ENCODE data around the gene RDH13. TPM values are rescaled to one million over a fixed set of nuclear protein-coding genes. Genes with fewer than 3 reads are reported as not detected.
"Not testable (repeated sequence)": the region's sequence is repeated elsewhere in the genome, so short reads cannot be mapped to it uniquely, and the experiment has no call there.

Gene RDH13
- total RNA-seq, 2 experiments from 2014 or later, result 8.7 to 8.9 TPM

GRCh38 chr19:55031178-55031577 lies 31.8 kb downstream of the RDH13 start:
- intact Hi-C loops (cut with micrococcal nuclease), result no loop called here
- H3K36me3 Mint-ChIP-seq (ENCODE audit: low read depth), result peaks cover 3% of the 10 kb centered on the region

DNA sequence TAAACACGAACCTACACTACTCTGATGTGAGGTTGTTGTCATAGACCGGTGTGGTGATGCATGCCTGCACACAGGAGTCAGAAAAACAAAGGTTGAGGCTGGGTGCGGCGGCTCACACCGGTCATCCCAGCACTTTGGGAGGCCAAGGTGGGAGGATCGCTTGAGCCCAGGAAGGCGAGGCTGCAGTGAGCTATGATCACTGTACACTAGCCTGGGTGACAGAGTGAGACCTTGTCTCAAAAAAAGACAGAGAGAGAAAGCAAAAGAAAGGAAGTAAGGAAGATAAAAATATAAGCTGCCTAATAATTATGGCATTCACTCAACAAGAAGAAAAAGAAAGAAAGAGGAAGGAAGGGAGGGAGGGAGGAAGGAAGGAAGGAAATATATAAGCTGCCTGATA lies 34.2 kb downstream of the RDH13 start:
- H3K4me3 Mint-ChIP-seq, result no peak overlapping the region
- CTCF ChIA-PET, result no interaction called here
- intact Hi-C loops (cut with micrococcal nuclease), result no loop called here
- no peak for DNase-seq
- peaks cover 4% of the 10 kb centered on the region for H3K4me1 Mint-ChIP-seq (ENCODE audit: low read depth)
- no peaks in the 10 kb centered on the region for H3K27me3 Mint-ChIP-seq (ENCODE audit: low read depth)
- H3K9me3 Mint-ChIP-seq, result peaks cover 10% of the 10 kb centered on the region
- no peak overlapping the region for H3K27ac Mint-ChIP-seq
- peaks cover 9% of the 10 kb centered on the region for H3K36me3 Mint-ChIP-seq (ENCODE audit: low read depth)

More at GRCh38 chr19:55031178-55031577, 31.8 kb downstream of the RDH13 start:
- DNase-seq, result no peak
- no peak overlapping the region for H3K27ac Mint-ChIP-seq
- peaks cover 3% of the 10 kb centered on the region for H3K9me3 Mint-ChIP-seq
- peaks cover 4% of the 10 kb centered on the region for H3K4me1 Mint-ChIP-seq (ENCODE audit: low read depth)
- no peaks in the 10 kb centered on the region for H3K27me3 Mint-ChIP-seq (ENCODE audit: low read depth)
- CTCF ChIA-PET, result no interaction called here
- no peak overlapping the region for H3K4me3 Mint-ChIP-seq

GRCh38 chr19:55027472-55028337 lies 35.2 kb downstream of the RDH13 start:
- Mint-ChIP-seq H3K27me3 (ENCODE audit: low read depth) (no peaks in the 10 kb centered on the region), H3K27ac (no peak overlapping the region), H3K9me3 (peaks cover 14% of the 10 kb centered on the region), H3K4me3 (no peak overlapping the region), H3K36me3 (ENCODE audit: low read depth) (peaks cover 12% of the 10 kb centered on the region), H3K4me1 (ENCODE audit: low read depth) (peaks cover 4% of the 10 kb centered on the region)
- CTCF ChIA-PET, result interaction anchor here (0.6 kb wide), 1 partner anchor 182 kb away, joined by 3 read pairs; no protein-coding TSS in a partner anchor
- no peak for DNase-seq
- intact Hi-C loops (cut with micrococcal nuclease), result no loop called here

- H3K27me3 Mint-ChIP-seq (ENCODE audit: low read depth); CTCF ChIA-PET; H3K4me3 Mint-ChIP-seq; DNase-seq; intact Hi-C loops (cut with micrococcal nuclease); H3K27ac Mint-ChIP-seq; H3K4me1 Mint-ChIP-seq (ENCODE audit: low read depth): not testable (repeated sequence)
- Mint-ChIP-seq H3K9me3 (peaks cover 20% of the 10 kb centered on the region), H3K36me3 (ENCODE audit: low read depth) (peaks cover 16% of the 10 kb centered on the region)
These were observed 35.8 kb downstream of the RDH13 start for GRCh38 chr19:55027140-55027471.

GRCh38 chr19:55024111-55024510 lies 38.8 kb downstream of the RDH13 start:
- no peaks in the 10 kb centered on the region for H3K27me3 Mint-ChIP-seq (ENCODE audit: low read depth)
- H3K27ac Mint-ChIP-seq, result no peak overlapping the region
- H3K36me3 Mint-ChIP-seq (ENCODE audit: low read depth), result peaks cover 27% of the 10 kb centered on the region
- peaks cover 25% of the 10 kb centered on the region for H3K9me3 Mint-ChIP-seq
- intact Hi-C loops (cut with micrococcal nuclease), result no loop called here
- H3K4me1 Mint-ChIP-seq (ENCODE audit: low read depth), result peaks cover 4% of the 10 kb centered on the region
- CTCF ChIA-PET, result no interaction called here
- DNase-seq, result no peak
- no peak overlapping the region for H3K4me3 Mint-ChIP-seq

- H3K4me1 Mint-ChIP-seq (ENCODE audit: low read depth); H3K4me3 Mint-ChIP-seq; CTCF ChIA-PET; H3K27ac Mint-ChIP-seq; intact Hi-C loops (cut with micrococcal nuclease); DNase-seq; H3K27me3 Mint-ChIP-seq (ENCODE audit: low read depth): not testable (repeated sequence)
- Mint-ChIP-seq H3K36me3 (ENCODE audit: low read depth) (peaks cover 42% of the 10 kb centered on the region), H3K9me3 (peaks cover 28% of the 10 kb centered on the region)
These were observed 42.6 kb downstream of the RDH13 start for GRCh38 chr19:55020351-55020750.

DNA sequence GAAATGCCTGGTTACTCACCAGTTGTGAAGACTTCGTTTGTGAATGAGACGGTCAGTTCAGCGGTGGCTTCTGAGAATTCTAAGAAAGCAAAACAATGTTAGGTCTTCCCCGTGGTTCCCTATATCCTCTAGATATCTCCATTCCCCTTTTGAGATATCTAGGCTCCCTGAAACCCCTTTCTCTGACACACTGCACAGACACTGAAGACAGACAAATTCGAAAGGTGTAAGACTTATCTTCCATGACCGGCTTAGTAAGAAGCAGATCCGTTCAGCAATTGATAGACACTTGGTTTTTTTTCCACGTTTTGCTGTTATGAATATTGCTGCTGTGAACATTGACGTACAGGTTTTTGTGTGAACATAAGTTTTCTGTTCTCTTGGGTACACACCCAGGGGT lies 44.3 kb downstream of the RDH13 start:
- H3K27ac Mint-ChIP-seq, result no peak overlapping the region
- H3K27me3 Mint-ChIP-seq (ENCODE audit: low read depth), result no peaks in the 10 kb centered on the region
- peaks cover 4% of the 10 kb centered on the region for H3K4me1 Mint-ChIP-seq (ENCODE audit: low read depth)
- intact Hi-C loops (cut with micrococcal nuclease), result no loop called here
- peaks cover 47% of the 10 kb centered on the region for H3K36me3 Mint-ChIP-seq (ENCODE audit: low read depth)
- H3K9me3 Mint-ChIP-seq, result peaks cover 28% of the 10 kb centered on the region
- DNase-seq, result no peak
- no peak overlapping the region for H3K4me3 Mint-ChIP-seq
- CTCF ChIA-PET, result no interaction called here

DNA sequence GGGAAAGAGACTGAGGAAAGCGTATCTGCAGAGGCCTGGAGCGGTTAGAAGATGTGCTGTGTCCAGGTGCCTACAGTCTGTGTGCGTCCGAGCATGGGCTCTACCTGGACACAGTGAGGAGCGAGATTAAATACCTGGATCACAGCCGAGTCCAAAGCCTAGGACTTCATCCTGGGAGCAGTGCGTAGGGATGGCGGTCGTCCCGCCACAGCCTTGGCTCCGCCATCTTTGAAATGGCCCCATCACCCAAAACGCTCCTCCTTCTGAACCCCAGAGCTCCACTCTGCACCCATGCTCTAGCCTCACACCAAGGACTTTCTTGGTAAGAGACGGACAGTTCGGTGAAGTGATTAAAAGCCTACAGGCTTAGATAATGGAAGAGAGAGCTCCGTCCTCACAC lies 44.7 kb downstream of the RDH13 start:
- no peak overlapping the region for H3K4me3 Mint-ChIP-seq
- CTCF ChIA-PET, result no interaction called here
- peak overlapping the region; percentile 33 for H3K27ac Mint-ChIP-seq
- peaks cover 27% of the 10 kb centered on the region for H3K9me3 Mint-ChIP-seq
- peaks cover 4% of the 10 kb centered on the region for H3K4me1 Mint-ChIP-seq (ENCODE audit: low read depth)
- H3K27me3 Mint-ChIP-seq (ENCODE audit: low read depth), result no peaks in the 10 kb centered on the region
- DNase-seq, result no peak
- peaks cover 48% of the 10 kb centered on the region for H3K36me3 Mint-ChIP-seq (ENCODE audit: low read depth)
- intact Hi-C loops (cut with micrococcal nuclease), result no loop called here

GRCh38 chr19:55016017-55016416 lies 46.9 kb downstream of the RDH13 start:
- CTCF ChIA-PET, result no interaction called here
- Mint-ChIP-seq H3K4me3 (no peak overlapping the region), H3K4me1 (ENCODE audit: low read depth) (peaks cover 4% of the 10 kb centered on the region), H3K27me3 (ENCODE audit: low read depth) (no peaks in the 10 kb centered on the region), H3K36me3 (ENCODE audit: low read depth) (peaks cover 51% of the 10 kb centered on the region), H3K9me3 (peaks cover 18% of the 10 kb centered on the region), H3K27ac (no peak overlapping the region)
- intact Hi-C loops (cut with micrococcal nuclease), result no loop called here
- no peak for DNase-seq

DNA sequence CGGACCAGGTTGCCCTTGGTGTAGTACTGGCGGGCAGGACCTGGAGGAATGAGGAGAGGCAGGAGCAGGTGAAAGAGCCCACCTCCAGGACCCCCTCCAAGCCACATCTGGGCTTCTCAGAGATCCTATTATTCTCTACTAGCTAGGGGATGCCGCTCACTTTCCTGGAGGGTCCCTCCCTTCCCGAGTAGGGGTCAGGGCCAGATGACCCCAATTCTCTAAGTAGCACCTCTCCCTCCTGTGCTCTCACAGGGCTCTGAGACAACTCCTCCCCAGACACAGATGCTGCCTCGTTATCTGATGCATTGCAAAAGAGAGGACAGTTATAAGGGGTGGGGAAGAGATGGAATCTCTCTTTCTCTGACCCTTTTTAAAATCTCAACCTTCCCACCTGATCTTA lies 47.8 kb downstream of the RDH13 start:
- Mint-ChIP-seq H3K4me1 (ENCODE audit: low read depth) (peaks cover 4% of the 10 kb centered on the region), H3K36me3 (ENCODE audit: low read depth) (peaks cover 53% of the 10 kb centered on the region), H3K27me3 (ENCODE audit: low read depth) (no peaks in the 10 kb centered on the region), H3K9me3 (peaks cover 21% of the 10 kb centered on the region), H3K27ac (no peak overlapping the region), H3K4me3 (peak overlapping the region; percentile 64)
- CTCF ChIA-PET, result no interaction called here
- intact Hi-C loops (cut with micrococcal nuclease), result no loop called here
- DNase-seq, result no peak

DNA sequence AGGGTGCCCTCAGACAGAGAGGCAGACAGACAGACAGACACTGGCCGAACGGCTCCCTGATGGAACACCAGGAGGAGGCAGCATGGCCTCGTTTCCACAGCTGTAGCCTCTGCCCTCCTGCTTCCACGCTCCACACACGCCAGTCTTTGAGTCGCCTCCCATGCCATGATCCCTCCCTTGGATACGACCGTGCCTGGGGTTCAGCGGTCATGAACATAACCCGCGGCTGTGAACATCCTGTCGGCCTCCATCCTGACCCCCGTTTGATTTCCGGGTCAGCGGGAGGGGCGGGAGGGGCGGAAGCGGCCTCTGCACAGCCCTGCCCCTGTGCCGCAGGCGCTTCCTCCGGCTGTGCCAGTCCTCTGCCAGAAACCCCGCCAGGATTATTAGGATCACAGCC lies 48.2 kb downstream of the RDH13 start:
- peaks cover 4% of the 10 kb centered on the region for H3K4me1 Mint-ChIP-seq (ENCODE audit: low read depth)
- peaks cover 21% of the 10 kb centered on the region for H3K9me3 Mint-ChIP-seq
- peak overlapping the region; percentile 15 for H3K27ac Mint-ChIP-seq
- no peaks in the 10 kb centered on the region for H3K27me3 Mint-ChIP-seq (ENCODE audit: low read depth)
- DNase-seq, result peak; percentile 7
- H3K36me3 Mint-ChIP-seq (ENCODE audit: low read depth), result peaks cover 50% of the 10 kb centered on the region
- peak overlapping the region; percentile 64 for H3K4me3 Mint-ChIP-seq
- intact Hi-C loops (cut with micrococcal nuclease), result no loop called here
- CTCF ChIA-PET, result no interaction called here

- no peak overlapping the region for H3K27ac Mint-ChIP-seq
- H3K4me3 Mint-ChIP-seq, result no peak overlapping the region
- intact Hi-C loops (cut with micrococcal nuclease), result no loop called here
- DNase-seq, result no peak
- peaks cover 4% of the 10 kb centered on the region for H3K4me1 Mint-ChIP-seq (ENCODE audit: low read depth)
- H3K27me3 Mint-ChIP-seq (ENCODE audit: low read depth), result no peaks in the 10 kb centered on the region
- CTCF ChIA-PET, result no interaction called here
- peaks cover 57% of the 10 kb centered on the region for H3K36me3 Mint-ChIP-seq (ENCODE audit: low read depth)
- peaks cover 26% of the 10 kb centered on the region for H3K9me3 Mint-ChIP-seq
These were observed 49.4 kb downstream of the RDH13 start for GRCh38 chr19:55013596-55013995.

GRCh38 chr19:55012306-55012705 lies 50.6 kb downstream of the RDH13 start:
- Mint-ChIP-seq H3K4me1 (ENCODE audit: low read depth) (peaks cover 11% of the 10 kb centered on the region), H3K9me3 (peaks cover 28% of the 10 kb centered on the region), H3K4me3 (no peak overlapping the region), H3K27me3 (ENCODE audit: low read depth) (no peaks in the 10 kb centered on the region), H3K27ac (no peak overlapping the region), H3K36me3 (ENCODE audit: low read depth) (peaks cover 58% of the 10 kb centered on the region)
- intact Hi-C loops (cut with micrococcal nuclease), result no loop called here
- CTCF ChIA-PET, result no interaction called here
- no peak for DNase-seq

Measured in activated naive CD4-positive, alpha-beta T cell treated with anti-CD3 and anti-CD28 coated beads for 36 hours (primary cell).